GM12892 (cell line): ENCODE results near the gene ALKBH5.

ENCODE experiments used
- POLR2A ChIP-seq: IDR thresholded peaks from 2 replicates; pipeline ENCODE4 v1.6.1; 2011; ENCODE audit warnings: low read depth, low read length, control low read depth
- POLR2AphosphoS5 ChIP-seq: IDR thresholded peaks from 2 replicates; pipeline ENCODE4 v1.6.1; 2011; ENCODE audit warnings: low read depth, low read length, control low read depth
- TAF1 ChIP-seq: IDR thresholded peaks from 2 replicates; pipeline ENCODE4 v1.6.1; 2011; ENCODE audit warnings: low read depth, mild to moderate bottlenecking, control low read depth, low read length, borderline replicate concordance

DNA sequence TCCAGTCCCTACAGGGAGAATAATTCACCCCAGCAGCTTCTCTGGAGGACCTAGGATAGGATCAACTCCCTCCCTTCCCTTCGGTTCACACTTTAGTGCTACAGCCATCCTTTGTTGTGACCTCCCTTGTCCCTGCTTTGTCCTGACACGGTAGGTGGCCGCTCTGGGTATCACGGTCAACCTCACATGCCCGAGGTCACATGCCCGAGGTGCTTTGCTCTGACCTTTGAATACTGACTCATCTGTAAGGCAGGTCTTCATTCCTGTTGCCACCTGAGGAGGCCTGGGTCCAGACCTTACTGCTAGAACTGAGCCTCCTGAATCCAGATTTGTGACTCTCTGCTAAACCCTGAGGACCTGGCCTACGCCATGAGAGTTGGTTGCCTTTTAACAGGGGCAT is 19.7 kb downstream of the ALKBH5 start:
- TF ChIP-seq TAF1, result no peak
- TF ChIP-seq POLR2A, result no peak
- no peak for TF ChIP-seq POLR2AphosphoS5
